NCI-H146 treated with DMSO at 0.1 percent for 48 hours (cell line): ENCODE results near the gene IL36A.

Source experiments
- DNase-seq: peaks from one replicate; lab custom pipeline; 2025; ENCODE audit not compliant: unreplicated experiment; lab: John Stamatoyannopoulos, UW

Gene IL36A, protein sequence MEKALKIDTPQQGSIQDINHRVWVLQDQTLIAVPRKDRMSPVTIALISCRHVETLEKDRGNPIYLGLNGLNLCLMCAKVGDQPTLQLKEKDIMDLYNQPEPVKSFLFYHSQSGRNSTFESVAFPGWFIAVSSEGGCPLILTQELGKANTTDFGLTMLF

DNA sequence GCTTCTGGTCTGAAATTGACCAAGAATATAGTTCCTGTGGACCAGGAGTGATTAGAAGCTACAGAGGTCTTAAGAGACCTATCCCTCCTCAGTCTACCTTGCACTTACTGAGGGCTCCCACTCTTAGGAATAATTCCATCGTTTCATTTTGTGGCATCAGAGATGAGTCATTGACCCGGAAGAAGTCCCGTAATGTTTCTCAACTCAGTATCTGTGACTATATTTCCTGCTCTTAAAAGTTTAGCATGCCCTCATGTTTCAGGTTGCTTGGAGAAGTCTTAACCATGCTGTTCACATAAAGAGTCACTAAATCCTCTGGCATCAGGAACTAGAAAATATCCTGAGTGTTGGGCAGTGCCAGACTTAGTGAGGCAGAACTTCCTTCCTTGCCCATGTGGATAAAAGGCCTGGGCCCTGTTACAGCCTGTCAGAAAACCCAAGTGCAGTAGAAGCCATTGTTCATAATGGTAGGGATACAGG lies at the start of gene IL36A:
IL36A (plus strand) TSS at position 430 of the 480 bp plus-strand sequence. CDS start 413 bp downstream, outside the sequence.
- DNase-seq = no peak

DNA sequence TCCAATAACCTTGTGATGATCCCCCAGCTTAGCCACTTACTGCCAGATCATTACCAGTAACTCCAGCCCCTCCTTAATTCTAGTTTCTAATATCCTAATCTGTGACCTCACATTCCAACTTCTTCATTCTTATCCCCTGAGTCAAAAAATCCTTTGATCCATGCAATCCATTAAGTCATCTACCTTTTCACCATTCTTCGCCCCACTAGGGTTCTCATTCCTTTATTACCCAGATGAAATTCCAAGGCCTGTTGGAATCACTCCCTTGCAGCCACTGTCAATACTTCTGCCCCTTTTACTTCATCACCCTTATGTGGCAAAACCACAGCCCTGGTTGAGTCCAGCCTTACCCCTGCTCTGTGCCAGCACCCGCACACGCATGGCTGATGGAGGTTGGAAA lies 47.7 kb upstream of the IL36A start:
- no peak for DNase-seq

DNA sequence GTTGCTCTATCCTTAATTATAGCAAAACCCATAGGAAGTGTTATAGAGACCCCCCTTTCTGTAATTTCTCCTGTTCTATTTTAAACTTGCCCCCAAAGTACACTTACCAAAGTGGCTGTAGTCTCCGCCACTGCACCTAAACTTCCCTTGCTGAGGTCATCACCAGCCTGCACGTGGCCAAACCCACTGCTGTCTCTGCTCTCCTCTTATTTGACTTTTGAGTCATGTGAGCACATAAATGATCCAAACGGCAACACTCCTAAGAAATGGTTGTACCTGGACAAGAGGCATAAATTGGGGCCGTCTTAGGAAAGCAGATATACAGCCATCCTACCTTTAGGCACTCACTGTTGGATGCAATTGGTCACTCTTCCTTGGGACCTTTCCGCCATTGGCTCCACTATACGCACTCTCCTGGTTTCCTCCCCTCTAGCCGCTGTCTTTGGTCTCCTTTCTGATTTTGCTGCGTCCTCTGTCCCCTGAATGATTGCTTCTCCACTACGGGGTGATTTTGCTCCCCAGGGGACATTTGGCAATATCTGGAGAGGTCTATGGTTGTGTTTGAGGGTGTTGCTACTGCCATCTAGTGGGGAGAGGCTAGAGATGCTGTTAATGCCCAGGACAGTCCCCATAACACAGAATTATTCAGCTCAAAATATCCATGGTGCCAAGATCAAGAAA lies 46.7 kb upstream of the IL36A start:
- DNase-seq = peak; percentile 29

DNA sequence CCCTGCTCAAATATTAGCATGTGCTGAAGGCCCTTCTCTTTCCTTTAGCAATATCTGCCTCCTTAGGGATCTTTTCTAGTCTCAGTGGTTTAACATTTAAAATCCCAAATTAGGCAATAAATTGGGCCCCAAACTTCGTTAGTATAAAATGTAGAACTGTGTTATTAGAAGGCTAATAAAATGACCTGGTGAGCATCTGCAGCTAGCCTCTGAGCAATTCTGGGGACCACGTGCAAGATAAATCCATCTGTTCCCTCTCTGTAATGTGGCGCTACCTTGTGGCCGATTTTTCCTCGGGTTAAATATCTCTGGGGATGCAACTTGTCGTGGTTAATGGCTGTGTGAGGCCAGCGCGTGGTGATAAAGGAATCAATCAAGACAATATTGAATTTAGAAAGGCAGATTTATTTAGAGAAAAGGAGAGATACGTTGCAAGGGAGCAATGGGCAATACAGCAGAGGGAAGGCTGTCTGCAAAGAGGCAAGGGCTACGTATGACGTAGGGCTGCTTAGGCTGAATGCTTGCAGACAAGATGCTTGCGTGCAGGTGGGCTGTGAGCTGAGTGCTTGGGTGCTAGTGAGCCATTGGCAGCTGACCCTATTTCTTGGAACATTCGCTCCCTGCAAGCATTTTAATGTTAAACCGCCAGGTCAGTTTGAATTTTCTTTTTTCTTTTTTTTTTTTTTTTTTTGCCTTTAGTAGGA lies 46.0 kb upstream of the IL36A start:
- DNase-seq = no peak

DNA sequence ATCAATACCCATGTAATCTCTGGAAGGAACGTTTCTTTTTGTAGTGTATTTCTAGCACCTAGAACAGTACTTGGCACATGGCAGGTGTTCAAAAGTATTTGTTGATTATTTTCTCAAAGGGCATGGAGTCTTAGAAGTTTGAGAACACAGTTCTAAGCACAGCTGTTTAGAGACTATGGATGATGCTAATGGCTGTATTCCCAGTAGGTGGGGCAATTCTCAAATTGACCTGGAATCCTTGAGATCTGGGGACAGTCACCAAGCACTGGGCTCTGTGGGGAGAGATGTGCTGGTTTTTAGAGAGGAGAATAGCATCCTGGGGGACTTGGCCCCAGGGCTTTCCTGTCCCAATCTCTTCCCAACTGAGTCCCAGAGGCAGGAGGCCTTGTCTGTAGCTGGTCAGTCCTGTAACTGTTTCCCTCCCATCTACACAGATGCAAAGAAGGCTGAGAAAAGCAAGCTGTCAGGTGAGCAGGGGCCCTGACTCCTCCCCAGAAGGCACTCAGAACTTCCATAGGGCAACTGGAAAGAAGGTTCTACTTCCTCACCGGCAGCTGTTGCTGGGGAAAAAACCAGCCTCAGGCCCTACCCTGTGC lies 44.9 kb upstream of the IL36A start:
- DNase-seq = no peak

DNA sequence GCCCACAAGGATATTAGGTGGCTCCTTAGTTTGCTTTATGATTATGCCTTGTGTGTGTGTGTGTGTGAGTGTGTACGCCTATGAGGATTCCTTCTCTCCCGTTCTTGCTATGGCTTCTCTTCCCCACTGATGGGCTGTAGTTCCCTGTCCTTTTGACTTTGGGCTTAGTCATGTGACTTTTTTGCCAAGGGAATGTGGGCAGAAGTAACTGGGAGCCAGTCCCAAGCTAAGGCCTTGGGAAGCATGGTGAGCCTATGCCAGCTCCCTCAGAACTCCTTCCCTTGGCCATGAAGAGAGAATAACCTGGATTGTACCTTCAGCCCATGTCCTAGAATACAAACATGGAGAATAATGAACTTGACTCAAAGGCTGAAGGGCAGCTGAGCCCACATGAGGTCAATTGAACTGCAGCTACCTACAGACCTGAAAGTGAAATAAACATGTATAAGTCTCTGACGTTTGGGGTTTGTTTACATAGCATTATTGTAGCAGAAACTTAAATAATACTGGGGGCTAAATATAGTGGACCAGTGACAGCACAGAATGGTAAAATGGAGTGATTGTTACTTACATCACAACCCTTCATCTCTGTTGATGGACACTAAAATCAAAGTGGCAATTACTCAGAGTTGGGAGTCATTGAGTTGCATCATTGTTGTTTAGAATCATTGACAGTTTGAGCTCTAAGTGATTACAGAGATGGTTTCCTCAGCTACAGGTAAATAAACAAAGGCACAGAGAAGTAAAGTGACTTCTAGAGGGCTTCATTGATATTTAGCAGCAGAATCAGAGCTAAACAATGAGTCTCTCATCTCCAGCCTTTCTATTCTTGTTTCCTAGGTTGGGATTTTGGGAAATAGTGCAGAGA lies 42.7 kb upstream of the IL36A start:
- DNase-seq = no peak

DNA sequence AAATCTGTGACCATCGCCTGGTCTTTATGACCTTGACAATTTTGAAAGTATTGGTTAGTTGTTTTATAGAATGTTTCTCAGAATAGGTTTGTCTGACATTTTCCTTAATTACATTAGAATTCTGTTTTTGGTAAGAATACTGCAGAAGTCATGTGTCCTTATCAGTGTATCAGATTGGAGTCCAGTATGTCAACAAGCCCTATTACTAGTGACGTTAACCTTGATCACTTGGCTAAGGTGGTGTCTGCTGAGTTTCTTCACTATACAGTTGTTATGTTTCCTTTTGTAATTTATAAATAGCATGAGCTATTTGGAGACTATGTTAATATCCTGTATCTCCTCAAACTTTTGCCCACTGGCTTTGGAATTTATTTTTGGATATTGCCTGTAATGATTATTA lies 38.2 kb upstream of the IL36A start:
- DNase-seq = no peak

- DNase-seq = no peak
These were observed 32.7 kb upstream of the IL36A start for GRCh38 chr2:112972423-112973086.

- DNase-seq = no peak
These were observed 32.1 kb upstream of the IL36A start for GRCh38 chr2:112973156-112973555.

DNA sequence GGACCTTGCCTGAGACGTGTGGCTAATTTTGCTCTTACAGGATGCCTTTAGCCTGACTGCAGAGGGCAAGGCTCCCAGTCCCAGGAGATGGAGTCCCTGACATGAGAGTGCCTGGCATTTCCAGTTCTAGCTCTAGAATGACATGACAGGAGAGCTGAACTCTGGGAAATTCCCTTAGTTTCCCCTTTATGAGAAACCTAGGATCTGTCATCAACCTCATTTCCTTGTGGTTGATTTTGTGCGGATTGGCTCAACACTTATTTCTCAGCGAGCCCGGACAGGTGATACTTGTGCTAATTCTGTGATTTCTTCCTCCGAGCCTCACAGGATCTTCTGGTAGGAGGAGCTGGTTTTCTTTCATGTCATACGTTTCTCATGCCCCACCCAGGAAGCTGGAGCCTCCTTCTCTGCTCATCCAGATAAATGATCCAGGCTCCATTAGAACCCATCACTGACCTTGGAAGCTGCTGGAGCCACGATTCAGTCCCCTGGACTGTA lies 27.7 kb upstream of the IL36A start, which contains the start of gene IL36G:
IL36G (plus strand) TSS at position 448 of the 498 bp plus-strand sequence. CDS start 633 bp downstream, outside the sequence.
- DNase-seq = no peak

DNA sequence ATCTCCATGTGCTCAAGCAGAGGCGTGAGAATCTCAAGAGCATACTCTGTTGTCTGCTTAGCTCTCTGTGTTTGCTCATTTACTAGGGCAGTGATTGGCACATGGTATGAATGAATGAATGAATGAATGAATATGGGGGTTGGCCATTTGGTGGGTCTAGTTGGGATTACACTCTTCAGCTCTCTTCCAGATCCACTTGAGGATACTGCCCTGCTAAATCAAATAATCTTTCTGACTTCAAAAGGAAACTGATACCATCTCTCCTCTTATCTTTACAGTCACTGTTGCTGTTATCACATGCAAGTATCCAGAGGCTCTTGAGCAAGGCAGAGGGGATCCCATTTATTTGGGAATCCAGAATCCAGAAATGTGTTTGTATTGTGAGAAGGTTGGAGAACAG lies 25.5 kb upstream of the IL36A start:
- no peak for DNase-seq

- DNase-seq = no peak
These were observed 24.7 kb upstream of the IL36A start for GRCh38 chr2:112980537-112980936.

DNA sequence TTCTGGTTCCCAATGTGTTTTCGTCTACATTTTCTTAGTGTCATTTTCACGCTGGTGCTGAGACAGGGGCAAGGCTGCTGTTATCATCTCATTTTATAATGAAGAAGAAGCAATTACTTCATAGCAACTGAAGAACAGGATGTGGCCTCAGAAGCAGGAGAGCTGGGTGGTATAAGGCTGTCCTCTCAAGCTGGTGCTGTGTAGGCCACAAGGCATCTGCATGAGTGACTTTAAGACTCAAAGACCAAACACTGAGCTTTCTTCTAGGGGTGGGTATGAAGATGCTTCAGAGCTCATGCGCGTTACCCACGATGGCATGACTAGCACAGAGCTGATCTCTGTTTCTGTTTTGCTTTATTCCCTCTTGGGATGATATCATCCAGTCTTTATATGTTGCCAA lies 20.2 kb upstream of the IL36A start:
- DNase-seq = no peak

GRCh38 chr2:112989611-112990010 lies 15.6 kb upstream of the IL36A start:
- no peak for DNase-seq

- no peak for DNase-seq
These were observed 11.4 kb upstream of the IL36A start for GRCh38 chr2:112993831-112994230.

- no peak for DNase-seq
These were observed 10.6 kb upstream of the IL36A start for GRCh38 chr2:112994648-112995047.

- no peak for DNase-seq
These were observed 9.8 kb upstream of the IL36A start for GRCh38 chr2:112995346-112995920.

- no peak for DNase-seq
These were observed 8.6 kb upstream of the IL36A start for GRCh38 chr2:112996635-112997034.

- DNase-seq = no peak
These were observed 8.1 kb upstream of the IL36A start for GRCh38 chr2:112997151-112997550.

- no peak for DNase-seq
These were observed 4.8 kb upstream of the IL36A start for GRCh38 chr2:113000436-113000835.
